GM12878 (cell line): ENCODE measurements around the gene FRYL. TPM values are rescaled to one million over a fixed set of nuclear protein-coding genes. Genes with fewer than 3 reads are reported as not detected.

Experiments
- ATAC-seq: fragments of 200-7000 bp; cut with Tn5 transposase; 3 replicates; pipeline ENCODE4 v1.9.1; 2020; ENCODE audit warnings: mild to moderate bottlenecking, moderate library complexity
- BruUV-seq: library from RNA; stranded (reverse); fragments of 400-500 nt; replicated peaks from 2 replicates; lab custom pipeline; 2021; lab: Mats Ljungman, UMichigan
- CTCF ChIA-PET: fragments of 300-600 bp; sonication (Branson Sonifier 250); formaldehyde crosslinking; extraction: SDS; loops from one replicate; lab custom pipeline; 2021; ENCODE audit warnings: inconsistent platforms; lab: Yijun Ruan, JAX
- POLR2A ChIA-PET: fragments of 350-600 bp; formaldehyde crosslinking; extraction: SDS; loops from one replicate; lab custom pipeline; 2021; ENCODE audit warnings: inconsistent platforms; lab: Charles Lee
- RAD21 ChIA-PET: fragments of 300-600 bp; sonication (Branson Sonifier 250); formaldehyde crosslinking; loops from one replicate; lab custom pipeline; 2023; ENCODE audit warnings: antibody characterized with exemption; ENCODE audit not compliant: unreplicated experiment; lab: Charles Lee
- SMC1A ChIA-PET: fragments of 300-600 bp; sonication (Branson Sonifier 250); formaldehyde crosslinking; loops from one replicate; lab custom pipeline; 2023; ENCODE audit not compliant: unreplicated experiment, uncharacterized antibody; lab: Charles Lee
- DNase-seq: peaks from one replicate; pipeline ENCODE4 v3.0.0-alpha.2; 2011; ENCODE audit warnings: low read depth, low spot score
- FAIRE-seq: peaks from 3 replicates; lab custom pipeline; 2011; peaks lifted over from hg19 to GRCh38; lab: Jason Lieb, UNC
- H2AFZ ChIP-seq: 2 replicates; pipeline ENCODE4 v1.6.0; 2011; ENCODE audit warnings: low read depth, low read length, control low read depth; ENCODE audit not compliant: control insufficient read depth
- H3K27ac ChIP-seq: 2 replicates; pipeline ENCODE4 v1.5.1; 2011; ENCODE audit warnings: control low read depth; ENCODE audit not compliant: control insufficient read depth, insufficient read depth
- H3K27me3 ChIP-seq, 2 experiments: replicated peaks in 1 of 2; 2 replicates each; pipeline versions ENCODE4 v1.6.0 to v1.6.1; 2011; ENCODE audit warnings: low read length in 1 of 2; ENCODE audit not compliant: control insufficient read depth in 2 of 2, insufficient read depth in 2 of 2
- H3K36me3 ChIP-seq, 2 experiments: 2 replicates each; pipeline ENCODE4 v1.5.1; 2011; ENCODE audit warnings: low read length in 1 of 2; ENCODE audit not compliant: control insufficient read depth in 2 of 2, insufficient read depth in 2 of 2
- H3K4me1 ChIP-seq: 2 replicates; pipeline ENCODE4 v1.6.1; 2011; ENCODE audit warnings: mild to moderate bottlenecking, low read length, moderate library complexity, mixed read lengths; ENCODE audit not compliant: control insufficient read depth, insufficient read depth
- H3K4me2 ChIP-seq: 2 replicates; pipeline ENCODE4 v1.6.0; 2011; ENCODE audit warnings: control low read depth; ENCODE audit not compliant: control insufficient read depth, insufficient read depth
- H3K4me3 ChIP-seq: fragments of 200-600 bp; sonication (generic); 2 replicates; pipeline ENCODE4 v1.5.1; 2016
- H3K79me2 ChIP-seq: 2 replicates; pipeline ENCODE4 v1.6.0; 2011; ENCODE audit warnings: low read length; ENCODE audit not compliant: control insufficient read depth, insufficient read depth
- H3K9ac ChIP-seq: 2 replicates; pipeline ENCODE4 v1.8.0; 2011; ENCODE audit warnings: low read length, control low read depth, mixed read lengths; ENCODE audit not compliant: control insufficient read depth, insufficient read depth
- H3K9me3 ChIP-seq: replicated peaks from 3 replicates; pipeline ENCODE4 v1.5.1; 2011; ENCODE audit warnings: mild to moderate bottlenecking, low read length; ENCODE audit not compliant: control insufficient read depth, insufficient read depth
- H4K20me1 ChIP-seq: 2 replicates; pipeline ENCODE4 v1.6.0; 2011; ENCODE audit not compliant: control insufficient read depth, insufficient read depth
- CBFB ChIP-seq: IDR thresholded peaks from 2 replicates; pipeline ENCODE4 v1.6.1; 2016; ENCODE audit warnings: antibody characterized with exemption, low read depth
- CREB1 ChIP-seq: IDR thresholded peaks from 2 replicates; pipeline ENCODE4 v1.6.1; 2012; ENCODE audit warnings: low read depth, mild to moderate bottlenecking, inconsistent platforms
- EP300 ChIP-seq, 2 experiments: fragments of 150-350 bp in 1 of 2; IDR thresholded peaks; 2 replicates each; pipeline ENCODE4 v1.6.1; 2011 to 2012; ENCODE audit warnings: low read depth in 2 of 2, low read length in 2 of 2, borderline replicate concordance in 1 of 2, improper control_type of control experiment in 1 of 2, inconsistent platforms in 1 of 2; ENCODE audit not compliant: control insufficient read depth in 1 of 2
- FOS ChIP-seq: IDR thresholded peaks from 3 replicates; pipeline ENCODE4 v1.6.1; 2011; ENCODE audit warnings: borderline replicate concordance; ENCODE audit not compliant: insufficient read length; ENCODE audit errors: extremely low read depth
- GABPA ChIP-seq: IDR thresholded peaks from 2 replicates; pipeline ENCODE4 v1.6.1; 2014; ENCODE audit warnings: antibody characterized with exemption, low read depth, mild to moderate bottlenecking, inconsistent platforms
- NBN ChIP-seq: fragments of 450-650 bp; IDR thresholded peaks from 2 replicates; pipeline ENCODE4 v1.6.1; 2016
- POLR2AphosphoS2 ChIP-seq: IDR thresholded peaks from 2 replicates; pipeline ENCODE4 v1.6.1; 2011; ENCODE audit warnings: low read depth, mild to moderate bottlenecking, low read length, improper control_type of control experiment, moderate library complexity
- SMAD5 ChIP-seq: IDR thresholded peaks from 2 replicates; pipeline ENCODE4 v1.6.1; 2016; ENCODE audit warnings: antibody characterized with exemption, low read depth
- WGBS: methylation state at CpG from one replicate; pipeline ENCODE4 v1.1.6; 2016; ENCODE audit warnings: low lambda C conversion rate; ENCODE audit not compliant: insufficient replicate concordance, insufficient coverage; ENCODE audit errors: missing lambda C conversion rate; 5-methylcytosine and 5-hydroxymethylcytosine counted together
- in situ Hi-C: fragments of 300-500 bp; cut with MboI; formaldehyde crosslinking; loops from 9 replicates; pipeline ENCODE4 v1.14.3; 2018; ENCODE audit warnings: mixed read lengths
- intact Hi-C: fragments of 100-400 bp; cut with micrococcal nuclease; formaldehyde crosslinking; loops from one replicate; pipeline ENCODE4 v1.14.2; 2022; ENCODE audit not compliant: unreplicated experiment
- polyA plus RNA-seq, 11 experiments: library from polyadenylated mRNA; depleted of rRNA in 4 of 11; unstranded in 6 of 11; stranded (reverse) in 5 of 11; fragments of >200 nt; fragmentation: Nextera tagmentation in 4 of 11; fragmentation: Illumina TruSeq in 1 of 11; extraction: Ambion mirVana in 4 of 11; extraction: Trizol in 1 of 11; gene quantifications; 1 replicate in 1 of 11; 2 replicates in 10 of 11; pipeline versions ENCODE4 v1.2.1 to v1.2.3, GENCODE V29; 2011 to 2016; ENCODE audit warnings: inconsistent platforms in 2 of 11, missing spikeins in 2 of 11, low read depth in 1 of 11
- total RNA-seq, 4 experiments: library from RNA; depleted of rRNA in 3 of 4; stranded (reverse); fragments of >200 nt in 3 of 4; fragmentation: Illumina TruSeq in 1 of 4; extraction: Trizol in 1 of 4; gene quantifications; 2 replicates each; pipeline versions ENCODE4 v1.2.1 to v1.2.3, GENCODE V29; 2013 to 2021
- TF ChIP-seq, protein P1 (sequence below): IDR thresholded peaks from 2 replicates; pipeline ENCODE4 v1.6.1; 2012; ENCODE audit warnings: low read depth, low read length, improper control_type of control experiment
- TF ChIP-seq, protein P2 (sequence below): fragments of 450-650 bp; IDR thresholded peaks from 2 replicates; pipeline ENCODE4 v1.6.1; 2017; ENCODE audit warnings: antibody characterized with exemption, mild to moderate bottlenecking, moderate library complexity

FRYL gene
- total and polyA plus RNA-seq, 10 of the 15 experiments (the other 5 are each of a cell fraction or from before 2014, with no cell fraction given) = 10.3 to 50.6 (median 28.7) TPM

DNA sequence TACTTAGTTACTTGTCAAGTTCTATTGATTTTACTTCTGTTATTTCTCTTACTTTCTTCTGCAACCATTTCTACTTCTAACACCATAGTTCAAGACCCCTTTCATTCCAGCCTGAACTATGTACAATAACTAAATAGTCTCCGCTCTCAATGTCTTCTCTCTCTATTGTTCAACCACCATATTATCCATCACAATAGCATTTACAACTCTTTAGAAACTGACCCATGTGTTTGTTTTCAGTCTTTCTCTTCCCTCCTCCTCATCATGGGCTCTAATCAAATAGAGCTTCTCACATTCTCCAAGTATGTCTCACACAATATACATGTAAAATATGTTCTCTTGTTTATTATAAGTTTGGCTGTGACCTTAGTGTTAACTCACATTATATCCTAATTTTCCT, 146.4 kb downstream of the FRYL start:
- TSS peak; percentile 48 for BruUV-seq
- peaks cover 6% of the 10 kb centered on the region for H3K79me2 ChIP-seq
- in situ Hi-C loops (no loop called here), intact Hi-C loops (no loop called here)
- RAD21 ChIA-PET = no interaction called here
- H3K27me3 ChIP-seq = no peaks in the 10 kb centered on the region
- no peak overlapping the region for H3K27ac ChIP-seq
- no peak overlapping the region for H2AFZ ChIP-seq
- no peak for ATAC-seq
- no peaks in the 10 kb centered on the region; a peak in 1 of 4 replicates for H3K36me3 ChIP-seq
- H3K4me3 ChIP-seq = no peak overlapping the region
- WGBS = 96% methylated on average over 1 of the region's 1 CpG
- DNase-seq = no peak
- no peak for FAIRE-seq
- POLR2A ChIA-PET = no interaction called here
- SMC1A ChIA-PET = interaction anchor here (0.8 kb wide), 1 partner anchor 17 kb away, joined by 3 read pairs; no protein-coding TSS in a partner anchor
- no peaks in the 10 kb centered on the region for H4K20me1 ChIP-seq
- no peak for TF ChIP-seq CBFB
- TF ChIP-seq GABPA = no peak
- TF ChIP-seq CREB1 = no peak
- no peak for TF ChIP-seq NBN
- TF ChIP-seq, protein P1, sequence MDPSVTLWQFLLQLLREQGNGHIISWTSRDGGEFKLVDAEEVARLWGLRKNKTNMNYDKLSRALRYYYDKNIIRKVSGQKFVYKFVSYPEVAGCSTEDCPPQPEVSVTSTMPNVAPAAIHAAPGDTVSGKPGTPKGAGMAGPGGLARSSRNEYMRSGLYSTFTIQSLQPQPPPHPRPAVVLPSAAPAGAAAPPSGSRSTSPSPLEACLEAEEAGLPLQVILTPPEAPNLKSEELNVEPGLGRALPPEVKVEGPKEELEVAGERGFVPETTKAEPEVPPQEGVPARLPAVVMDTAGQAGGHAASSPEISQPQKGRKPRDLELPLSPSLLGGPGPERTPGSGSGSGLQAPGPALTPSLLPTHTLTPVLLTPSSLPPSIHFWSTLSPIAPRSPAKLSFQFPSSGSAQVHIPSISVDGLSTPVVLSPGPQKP = no peak
- TF ChIP-seq POLR2AphosphoS2 = no peak
- TF ChIP-seq EP300 (IDR thresholded peaks at IDR 0.05; ENCODE audit: borderline replicate concordance in 1 of 2, control insufficient read depth in 1 of 2, low read depth in 2 of 2, low read length in 2 of 2) = no peak
- TF ChIP-seq SMAD5 = no peak
- TF ChIP-seq, protein P2, sequence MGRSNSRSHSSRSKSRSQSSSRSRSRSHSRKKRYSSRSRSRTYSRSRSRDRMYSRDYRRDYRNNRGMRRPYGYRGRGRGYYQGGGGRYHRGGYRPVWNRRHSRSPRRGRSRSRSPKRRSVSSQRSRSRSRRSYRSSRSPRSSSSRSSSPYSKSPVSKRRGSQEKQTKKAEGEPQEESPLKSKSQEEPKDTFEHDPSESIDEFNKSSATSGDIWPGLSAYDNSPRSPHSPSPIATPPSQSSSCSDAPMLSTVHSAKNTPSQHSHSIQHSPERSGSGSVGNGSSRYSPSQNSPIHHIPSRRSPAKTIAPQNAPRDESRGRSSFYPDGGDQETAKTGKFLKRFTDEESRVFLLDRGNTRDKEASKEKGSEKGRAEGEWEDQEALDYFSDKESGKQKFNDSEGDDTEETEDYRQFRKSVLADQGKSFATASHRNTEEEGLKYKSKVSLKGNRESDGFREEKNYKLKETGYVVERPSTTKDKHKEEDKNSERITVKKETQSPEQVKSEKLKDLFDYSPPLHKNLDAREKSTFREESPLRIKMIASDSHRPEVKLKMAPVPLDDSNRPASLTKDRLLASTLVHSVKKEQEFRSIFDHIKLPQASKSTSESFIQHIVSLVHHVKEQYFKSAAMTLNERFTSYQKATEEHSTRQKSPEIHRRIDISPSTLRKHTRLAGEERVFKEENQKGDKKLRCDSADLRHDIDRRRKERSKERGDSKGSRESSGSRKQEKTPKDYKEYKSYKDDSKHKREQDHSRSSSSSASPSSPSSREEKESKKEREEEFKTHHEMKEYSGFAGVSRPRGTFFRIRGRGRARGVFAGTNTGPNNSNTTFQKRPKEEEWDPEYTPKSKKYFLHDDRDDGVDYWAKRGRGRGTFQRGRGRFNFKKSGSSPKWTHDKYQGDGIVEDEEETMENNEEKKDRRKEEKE = no peak
- no peak for TF ChIP-seq FOS
- no peak overlapping the region for H3K4me2 ChIP-seq
- peaks cover 14% of the 10 kb centered on the region for H3K4me1 ChIP-seq
- H3K9ac ChIP-seq = no peak overlapping the region
- no peaks in the 10 kb centered on the region for H3K9me3 ChIP-seq
- CTCF ChIA-PET = no interaction called here
